Gastroesophageal sphincter (tissue), 3 donors: ENCODE results near the gene ETV4.

Source experiments
- POLR2A ChIP-seq, 2 donors: fragments of 450-650 bp; IDR thresholded peaks; one replicate each; pipeline ENCODE4 v1.6.1; 2017; ENCODE audit warnings: antibody characterized with exemption in 2 of 2, mild to moderate bottlenecking in 2 of 2, moderate library complexity in 1 of 2
- TF ChIP-seq, protein P1 (sequence below), 4 experiments: fragments of 200-600 bp in 2 of 4; fragments of 450-650 bp in 2 of 4; sonication (generic) in 1 of 4; IDR thresholded peaks; one replicate each; pipeline ENCODE4 v1.5.1; 2017 to 2019; ENCODE audit warnings: antibody characterized with exemption in 4 of 4, mild to moderate bottlenecking in 2 of 4, moderate library complexity in 2 of 4

- TF ChIP-seq POLR2A (IDR thresholded peaks at IDR 0.05), result no peak
- TF ChIP-seq, protein P1, sequence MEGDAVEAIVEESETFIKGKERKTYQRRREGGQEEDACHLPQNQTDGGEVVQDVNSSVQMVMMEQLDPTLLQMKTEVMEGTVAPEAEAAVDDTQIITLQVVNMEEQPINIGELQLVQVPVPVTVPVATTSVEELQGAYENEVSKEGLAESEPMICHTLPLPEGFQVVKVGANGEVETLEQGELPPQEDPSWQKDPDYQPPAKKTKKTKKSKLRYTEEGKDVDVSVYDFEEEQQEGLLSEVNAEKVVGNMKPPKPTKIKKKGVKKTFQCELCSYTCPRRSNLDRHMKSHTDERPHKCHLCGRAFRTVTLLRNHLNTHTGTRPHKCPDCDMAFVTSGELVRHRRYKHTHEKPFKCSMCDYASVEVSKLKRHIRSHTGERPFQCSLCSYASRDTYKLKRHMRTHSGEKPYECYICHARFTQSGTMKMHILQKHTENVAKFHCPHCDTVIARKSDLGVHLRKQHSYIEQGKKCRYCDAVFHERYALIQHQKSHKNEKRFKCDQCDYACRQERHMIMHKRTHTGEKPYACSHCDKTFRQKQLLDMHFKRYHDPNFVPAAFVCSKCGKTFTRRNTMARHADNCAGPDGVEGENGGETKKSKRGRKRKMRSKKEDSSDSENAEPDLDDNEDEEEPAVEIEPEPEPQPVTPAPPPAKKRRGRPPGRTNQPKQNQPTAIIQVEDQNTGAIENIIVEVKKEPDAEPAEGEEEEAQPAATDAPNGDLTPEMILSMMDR (IDR thresholded peaks at IDR 0.05), result no peak
Measured at GRCh38 chr17:43558805-43559160, 12.6 kb upstream of the ETV4 start.
